Measurements from ENCODE around the gene TUT7. TPM values are rescaled to one million over a fixed set of nuclear protein-coding genes. Genes with fewer than 3 reads are reported as not detected.

The TUT7 gene
- total RNA-seq, 4 donors from 2014 or later = 15.4 to 89.1 (median 38.6) TPM

- in situ Hi-C loops (cut with MboI; ENCODE audit: low sequenced_read_pairs in 4 of 4) (no loop called here), intact Hi-C loops (cut with DNase I; ENCODE audit: low total_unique reads) (no loop called here)
- Histone ChIP-seq H3K27me3 (no peaks in the 10 kb centered on the region), H3K9me3 (peaks cover 0 to 12% (median 0%) of the 10 kb centered on the region in 3 donors), H3K4me1 (no peaks in the 10 kb centered on the region), H3K4me3 (no peak overlapping the region), H3K27ac (no peak overlapping the region), H3K36me3 (no peaks in the 10 kb centered on the region)
- DNase-seq (no peak), ATAC-seq (peak in 1 of 2 donors; percentile 42)
- TF ChIP-seq CTCF (IDR thresholded peaks at IDR 0.05 in 4 of 5, conservative IDR thresholded peaks at IDR 0.05 in 1 of 5) = no peak
- no peak for TF ChIP-seq POLR2A (IDR thresholded peaks at IDR 0.05)
Observed at GRCh38 chr9:86368871-86369521, 14.8 kb upstream of the TUT7 start.

- Histone ChIP-seq H3K9me3 (no peaks in the 10 kb centered on the region), H3K36me3 (no peaks in the 10 kb centered on the region), H3K4me3 (no peak overlapping the region), H3K27ac (no peak overlapping the region), H3K27me3 (no peaks in the 10 kb centered on the region), H3K4me1 (no peaks in the 10 kb centered on the region)
- DNase-seq = no peak
- intact Hi-C loops (cut with DNase I; ENCODE audit: low total_unique reads) = no loop called here
- ATAC-seq = no peak
- TF ChIP-seq CTCF (IDR thresholded peaks at IDR 0.05 in 4 of 5, conservative IDR thresholded peaks at IDR 0.05 in 1 of 5) (no peak), POLR2A (IDR thresholded peaks at IDR 0.05) (no peak)
- in situ Hi-C loops (cut with MboI; ENCODE audit: low sequenced_read_pairs in 4 of 4) = no loop called here
Observed at GRCh38 chr9:86361176-86361575, 7.0 kb upstream of the TUT7 start.

GRCh38 chr9:86359151-86359879 is 5.1 kb upstream of the TUT7 start:
- peaks cover 0 to 4% of the 10 kb centered on the region in 2 donors for H3K4me1 ChIP-seq
- DNase-seq (peak in 1 of 2 donors; percentile 16), ATAC-seq (no peak)
- H3K27me3 ChIP-seq = no peaks in the 10 kb centered on the region
- in situ Hi-C loops (cut with MboI; ENCODE audit: low sequenced_read_pairs in 4 of 4) = no loop called here
- H3K4me3 ChIP-seq = no peak overlapping the region
- no peaks in the 10 kb centered on the region for H3K36me3 ChIP-seq
- H3K9me3 ChIP-seq = no peaks in the 10 kb centered on the region
- intact Hi-C loops (cut with DNase I; ENCODE audit: low total_unique reads) = loop anchor here (10.0 kb wide), 1 partner anchor 415 kb away; the partner anchor contains the start of gene NAA35
- TF ChIP-seq CTCF (IDR thresholded peaks at IDR 0.05 in 4 of 5, conservative IDR thresholded peaks at IDR 0.05 in 1 of 5) (no peak), POLR2A (IDR thresholded peaks at IDR 0.05) (no peak)
- no peak overlapping the region for H3K27ac ChIP-seq

- no peak for ATAC-seq
- no peaks in the 10 kb centered on the region for H3K36me3 ChIP-seq
- intact Hi-C loops (cut with DNase I; ENCODE audit: low total_unique reads) = loop anchor here (10.0 kb wide), 1 partner anchor 412 kb away; the partner anchor contains the start of gene NAA35
Observed at GRCh38 chr9:86356871-86357866, 3.0 kb upstream of the TUT7 start.

More at GRCh38 chr9:86356871-86357866, 3.0 kb upstream of the TUT7 start:
- Histone ChIP-seq H3K4me1 (peaks cover 12 to 15% of the 10 kb centered on the region in 2 donors), H3K9me3 (no peaks in the 10 kb centered on the region), H3K4me3 (no peak overlapping the region), H3K27me3 (no peaks in the 10 kb centered on the region), H3K27ac (no peak overlapping the region)
- in situ Hi-C loops (cut with MboI; ENCODE audit: low sequenced_read_pairs in 4 of 4) = no loop called here
- TF ChIP-seq POLR2A (IDR thresholded peaks at IDR 0.05) (no peak), CTCF (IDR thresholded peaks at IDR 0.05 in 4 of 5, conservative IDR thresholded peaks at IDR 0.05 in 1 of 5) (no peak)
- no peak for DNase-seq
